ENCODE measurements around the gene ANTXRL. TPM values are rescaled to one million over a fixed set of nuclear protein-coding genes. Genes with fewer than 3 reads are reported as not detected.

The ANTXRL gene
- total RNA-seq, 4 donors from 2014 or later, result not detected

GRCh38 chr10:46282842-46283574 is 3.8 kb upstream of the ANTXRL start:
- ATAC-seq (peak; percentile 46 to 47), DNase-seq (peak; percentile 35 to 59)
- intact Hi-C loops (cut with DNase I; ENCODE audit: low total_unique reads), result loop anchor here (5.0 kb wide), 1 partner anchor 251 kb away; the partner anchor contains the start of gene NCOA4
- TF ChIP-seq POLR2A (IDR thresholded peaks at IDR 0.05) (peak in 1 of 2 donors; percentile 17), CTCF (IDR thresholded peaks at IDR 0.05 in 4 of 5, conservative IDR thresholded peaks at IDR 0.05 in 1 of 5) (no peak)
- peak overlapping the region; percentile 50 to 60 (median 56) for H3K4me3 ChIP-seq
- in situ Hi-C loops (cut with MboI; ENCODE audit: low sequenced_read_pairs in 4 of 4), result loop anchor here in 3 of 4 donors (5.0 to 25.0 kb wide), 3 partner anchors 1099 to 1104 kb away; partner anchors contain the start of gene ZNF488 (in 3 of the 3)
- H3K36me3 ChIP-seq, result no peaks in the 10 kb centered on the region
- H3K27ac ChIP-seq, result no peak overlapping the region
- no peaks in the 10 kb centered on the region for H3K9me3 ChIP-seq
- peaks cover 3 to 4% of the 10 kb centered on the region in 2 donors for H3K4me1 ChIP-seq
- H3K27me3 ChIP-seq, result peaks cover 0 to 2% (median 0%) of the 10 kb centered on the region in 3 donors

GRCh38 chr10:46283580-46284285 is 3.1 kb upstream of the ANTXRL start:
- DNase-seq (no peak), ATAC-seq (no peak)
- Histone ChIP-seq H3K27me3 (peaks cover 0 to 2% (median 0%) of the 10 kb centered on the region in 3 donors), H3K27ac (peak overlapping the region in 2 of 4 donors; percentile 61 to 68), H3K36me3 (no peaks in the 10 kb centered on the region), H3K4me1 (peaks cover 3 to 4% of the 10 kb centered on the region in 2 donors), H3K9me3 (no peaks in the 10 kb centered on the region), H3K4me3 (peak overlapping the region in 3 of 4 donors; percentile 61 to 94 (median 81))
- TF ChIP-seq CTCF (IDR thresholded peaks at IDR 0.05 in 4 of 5, conservative IDR thresholded peaks at IDR 0.05 in 1 of 5), result no peak
- TF ChIP-seq POLR2A (IDR thresholded peaks at IDR 0.05), result no peak
- intact Hi-C loops (cut with DNase I; ENCODE audit: low total_unique reads), result loop anchor here (5.0 kb wide), 1 partner anchor 251 kb away; the partner anchor contains the start of gene NCOA4
- in situ Hi-C loops (cut with MboI; ENCODE audit: low sequenced_read_pairs in 4 of 4), result loop anchor here in 3 of 4 donors (5.0 to 25.0 kb wide), 3 partner anchors 1099 to 1104 kb away; partner anchors contain the start of gene ZNF488 (in 3 of the 3)

GRCh38 chr10:46284286-46285229 is 2.2 kb upstream of the ANTXRL start:
- Histone ChIP-seq H3K27ac (peak overlapping the region; percentile 34 to 69 (median 64)), H3K27me3 (no peaks in the 10 kb centered on the region)
- ATAC-seq, result peak; percentile 91 to 92

More at GRCh38 chr10:46284286-46285229, 2.2 kb upstream of the ANTXRL start:
- intact Hi-C loops (cut with DNase I; ENCODE audit: low total_unique reads), result loop anchor here (5.0 kb wide), 1 partner anchor 252 kb away; the partner anchor contains the start of gene NCOA4
- no peak for TF ChIP-seq CTCF (IDR thresholded peaks at IDR 0.05 in 4 of 5, conservative IDR thresholded peaks at IDR 0.05 in 1 of 5)
- TF ChIP-seq POLR2A (IDR thresholded peaks at IDR 0.05), result peak; percentile 21 to 32
- no peaks in the 10 kb centered on the region for H3K9me3 ChIP-seq
- DNase-seq, result peak; percentile 52 to 62
- in situ Hi-C loops (cut with MboI; ENCODE audit: low sequenced_read_pairs in 4 of 4), result loop anchor here in 3 of 4 donors (5.0 to 25.0 kb wide), 3 partner anchors 1098 to 1103 kb away; partner anchors contain the start of gene ZNF488 (in 3 of the 3)
- peaks cover 3 to 4% of the 10 kb centered on the region in 2 donors for H3K4me1 ChIP-seq
- peak overlapping the region; percentile 61 to 94 (median 86) for H3K4me3 ChIP-seq
- H3K36me3 ChIP-seq, result no peaks in the 10 kb centered on the region
